ENCODE results near the gene PIP. TPM values are rescaled to one million over a fixed set of nuclear protein-coding genes. Genes with fewer than 3 reads are reported as not detected.
"Not testable (repeated sequence)": the region's sequence is repeated elsewhere in the genome, so short reads cannot be mapped to it uniquely, and the experiment has no call there.

PIP gene
- total RNA-seq, 1 experiment from 2014 or later, result not detected

DNA sequence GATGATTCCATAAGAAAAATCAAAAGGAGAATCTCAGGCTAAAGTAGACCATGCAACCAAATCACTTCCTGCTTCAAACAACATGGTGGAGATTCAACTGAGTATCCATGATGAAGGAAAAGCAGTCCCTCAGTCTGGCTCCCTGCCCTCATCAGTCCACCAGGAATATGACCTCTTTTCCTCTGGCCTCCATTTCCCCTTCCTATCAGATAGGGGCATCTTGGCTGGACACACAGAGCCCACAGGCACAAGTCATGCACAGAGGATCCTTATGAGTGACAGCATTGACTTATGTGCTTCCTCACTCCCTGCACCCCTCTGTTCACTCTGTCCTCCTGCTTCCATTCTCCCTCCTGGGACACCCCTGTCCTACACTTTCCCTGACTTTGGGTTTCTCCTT lies 16.8 kb downstream of the PIP start:
- Histone ChIP-seq H3K27ac (ENCODE audit: low read length) (no peak overlapping the region), H3F3A (ENCODE audit: low read length, unreplicated experiment) (no peaks in the 10 kb centered on the region), H3K9me3 (ENCODE audit: low read length) (no peaks in the 10 kb centered on the region), H3K9me2 (replicated peaks; ENCODE audit: low read length) (no peaks in the 10 kb centered on the region), H3K27me3 (ENCODE audit: low read length) (peaks cover 37% of the 10 kb centered on the region; the same call in 1 of the 2 replicates), H3K79me2 (ENCODE audit: low read length) (no peaks in the 10 kb centered on the region), H4K20me1 (ENCODE audit: low read length) (no peaks in the 10 kb centered on the region), H3K36me3 (ENCODE audit: low read depth, low read length) (no peaks in the 10 kb centered on the region), H2AFZ (ENCODE audit: low read length) (no peak overlapping the region), H3K4me2 (ENCODE audit: low read length) (no peak overlapping the region), H3K4me3 (ENCODE audit: low read length) (no peak overlapping the region), H3K9ac (ENCODE audit: low read length) (no peak overlapping the region), H3K4me1 (ENCODE audit: insufficient read depth, low read length) (no peaks in the 10 kb centered on the region)
- CTCF ChIA-PET, result no interaction called here
- TF ChIP-seq, protein P1, sequence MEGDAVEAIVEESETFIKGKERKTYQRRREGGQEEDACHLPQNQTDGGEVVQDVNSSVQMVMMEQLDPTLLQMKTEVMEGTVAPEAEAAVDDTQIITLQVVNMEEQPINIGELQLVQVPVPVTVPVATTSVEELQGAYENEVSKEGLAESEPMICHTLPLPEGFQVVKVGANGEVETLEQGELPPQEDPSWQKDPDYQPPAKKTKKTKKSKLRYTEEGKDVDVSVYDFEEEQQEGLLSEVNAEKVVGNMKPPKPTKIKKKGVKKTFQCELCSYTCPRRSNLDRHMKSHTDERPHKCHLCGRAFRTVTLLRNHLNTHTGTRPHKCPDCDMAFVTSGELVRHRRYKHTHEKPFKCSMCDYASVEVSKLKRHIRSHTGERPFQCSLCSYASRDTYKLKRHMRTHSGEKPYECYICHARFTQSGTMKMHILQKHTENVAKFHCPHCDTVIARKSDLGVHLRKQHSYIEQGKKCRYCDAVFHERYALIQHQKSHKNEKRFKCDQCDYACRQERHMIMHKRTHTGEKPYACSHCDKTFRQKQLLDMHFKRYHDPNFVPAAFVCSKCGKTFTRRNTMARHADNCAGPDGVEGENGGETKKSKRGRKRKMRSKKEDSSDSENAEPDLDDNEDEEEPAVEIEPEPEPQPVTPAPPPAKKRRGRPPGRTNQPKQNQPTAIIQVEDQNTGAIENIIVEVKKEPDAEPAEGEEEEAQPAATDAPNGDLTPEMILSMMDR (conservative IDR thresholded peaks at IDR 0.05; ENCODE audit: low read depth, low read length), result no peak
- TF ChIP-seq EZH2 (IDR thresholded peaks at IDR 0.05; ENCODE audit: low read length, unreplicated experiment) (no peak), EZH2phosphoT487 (IDR thresholded peaks at IDR 0.05; ENCODE audit: borderline replicate concordance, low read length) (no peak)
- POLR2A ChIA-PET (ENCODE audit: unreplicated experiment), result no interaction called here
- BruUV-seq (replicated peaks), result no TSS peak
- ATAC-seq (no peak), DNase-seq (no peak)
- intact Hi-C loops (cut with micrococcal nuclease), result no loop called here

DNA sequence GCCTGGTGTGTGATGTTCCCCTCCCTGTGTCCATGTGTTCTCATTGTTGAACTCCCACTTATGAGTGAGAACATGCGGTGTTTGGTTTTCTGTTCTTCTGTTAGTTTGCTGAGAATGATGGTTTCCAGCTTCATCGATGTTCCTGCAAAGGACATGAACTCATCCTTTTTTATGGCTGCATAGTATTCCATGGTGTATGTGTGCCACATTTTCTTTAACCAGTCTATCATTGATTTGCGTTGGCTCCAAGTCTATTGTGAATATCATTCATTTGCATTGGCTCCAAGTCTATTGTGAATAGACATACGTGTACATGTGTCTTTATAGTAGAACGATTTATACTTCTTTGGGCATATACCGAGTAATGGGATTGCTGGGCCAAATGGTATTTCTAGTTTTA lies 18.8 kb downstream of the PIP start:
- H3K9me3 ChIP-seq (ENCODE audit: low read length); H3K27ac ChIP-seq (ENCODE audit: low read length); H3K4me3 ChIP-seq (ENCODE audit: low read length); CTCF ChIA-PET; H3K79me2 ChIP-seq (ENCODE audit: low read length); H3K9me2 ChIP-seq (replicated peaks; ENCODE audit: low read length); POLR2A ChIA-PET (ENCODE audit: unreplicated experiment); H3K4me1 ChIP-seq (ENCODE audit: insufficient read depth, low read length); H3K9ac ChIP-seq (ENCODE audit: low read length); intact Hi-C loops (cut with micrococcal nuclease); H3K36me3 ChIP-seq (ENCODE audit: low read depth, low read length); H2AFZ ChIP-seq (ENCODE audit: low read length); BruUV-seq (replicated peaks); H4K20me1 ChIP-seq (ENCODE audit: low read length); DNase-seq; ATAC-seq; H3K4me2 ChIP-seq (ENCODE audit: low read length); H3F3A ChIP-seq (ENCODE audit: low read length, unreplicated experiment): not testable (repeated sequence)
- H3K27me3 ChIP-seq (ENCODE audit: low read length), result peaks cover 24% of the 10 kb centered on the region

DNA sequence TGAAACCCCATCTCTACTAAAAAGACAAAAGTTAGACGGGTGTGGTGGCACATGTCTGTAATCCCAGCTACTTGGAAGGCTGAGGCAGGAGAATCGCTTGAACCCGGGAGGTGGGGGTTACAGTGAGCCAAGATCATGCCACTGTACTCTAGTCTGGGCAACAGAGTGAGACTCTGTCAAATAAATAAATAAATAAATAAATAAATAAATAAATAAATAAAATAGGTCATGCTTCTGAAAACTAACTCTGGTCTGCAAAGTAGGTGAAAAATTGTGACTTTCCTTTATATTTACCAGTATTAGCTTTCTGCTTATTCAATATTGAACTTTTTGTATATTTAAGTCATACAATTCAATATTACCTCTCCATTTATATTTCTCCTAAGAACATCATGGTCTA lies 26.7 kb downstream of the PIP start:
- DNase-seq; ATAC-seq; H3K4me1 ChIP-seq (ENCODE audit: insufficient read depth, low read length); H3K9me2 ChIP-seq (replicated peaks; ENCODE audit: low read length); H3K27ac ChIP-seq (ENCODE audit: low read length); H3K36me3 ChIP-seq (ENCODE audit: low read depth, low read length); H2AFZ ChIP-seq (ENCODE audit: low read length); BruUV-seq (replicated peaks); POLR2A ChIA-PET (ENCODE audit: unreplicated experiment); H3K9ac ChIP-seq (ENCODE audit: low read length); H3K4me3 ChIP-seq (ENCODE audit: low read length); H3K4me2 ChIP-seq (ENCODE audit: low read length); H3K79me2 ChIP-seq (ENCODE audit: low read length); intact Hi-C loops (cut with micrococcal nuclease); H4K20me1 ChIP-seq (ENCODE audit: low read length); H3F3A ChIP-seq (ENCODE audit: low read length, unreplicated experiment); CTCF ChIA-PET; H3K27me3 ChIP-seq (ENCODE audit: low read length); H3K9me3 ChIP-seq (ENCODE audit: low read length): not testable (repeated sequence)

DNA sequence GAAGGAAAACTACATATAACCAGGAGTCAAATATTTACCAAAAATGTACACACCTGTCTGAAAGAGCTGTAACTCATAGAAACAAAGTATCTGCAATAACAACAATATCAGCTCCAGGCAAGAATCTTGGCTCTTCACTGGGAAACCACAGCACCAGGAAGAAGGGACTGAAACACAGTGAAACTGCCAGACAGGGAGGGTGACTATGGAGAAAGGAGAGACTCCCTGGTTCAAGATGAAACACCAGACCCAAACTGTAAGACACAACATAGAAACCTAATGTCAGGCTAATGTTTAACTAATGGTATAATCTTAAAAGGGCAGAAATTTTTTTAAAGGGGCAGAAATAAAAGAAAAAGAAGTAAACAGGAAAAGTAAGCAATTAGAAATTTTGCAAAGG lies 39.8 kb downstream of the PIP start:
- Histone ChIP-seq H3K4me2 (ENCODE audit: low read length) (0 out of 2 replicates have a peak overlapping the region, but pooled peaks have one; percentile 65), H3K4me3 (ENCODE audit: low read length) (no peak overlapping the region), H4K20me1 (ENCODE audit: low read length) (no peaks in the 10 kb centered on the region), H3K36me3 (ENCODE audit: low read depth, low read length) (no peaks in the 10 kb centered on the region), H3K9me2 (replicated peaks; ENCODE audit: low read length) (no peaks in the 10 kb centered on the region), H2AFZ (ENCODE audit: low read length) (no peak overlapping the region), H3K27me3 (ENCODE audit: low read length) (peaks cover 23% of the 10 kb centered on the region), H3K9me3 (ENCODE audit: low read length) (no peaks in the 10 kb centered on the region), H3K27ac (ENCODE audit: low read length) (no peak overlapping the region), H3K79me2 (ENCODE audit: low read length) (no peaks in the 10 kb centered on the region), H3K4me1 (ENCODE audit: insufficient read depth, low read length) (peaks cover 3% of the 10 kb centered on the region; the same call in 1 of the 2 replicates), H3K9ac (ENCODE audit: low read length) (no peak overlapping the region), H3F3A (ENCODE audit: low read length, unreplicated experiment) (no peaks in the 10 kb centered on the region)
- BruUV-seq (replicated peaks), result no TSS peak
- DNase-seq (peak; percentile 2), ATAC-seq (no peak)
- no peak for TF ChIP-seq EZH2 (IDR thresholded peaks at IDR 0.05; ENCODE audit: low read length, unreplicated experiment)
- TF ChIP-seq EZH2phosphoT487 (IDR thresholded peaks at IDR 0.05; ENCODE audit: borderline replicate concordance, low read length), result no peak
- TF ChIP-seq, protein P1 (conservative IDR thresholded peaks at IDR 0.05; ENCODE audit: low read depth, low read length), result no peak
- POLR2A ChIA-PET (ENCODE audit: unreplicated experiment), result no interaction called here
- intact Hi-C loops (cut with micrococcal nuclease), result no loop called here
- CTCF ChIA-PET, result no interaction called here

All from PC-3 (cell line).